H1 (cell line): Measurements from ENCODE around the gene USP49.

Experiments used
- BACH1 ChIP-seq: IDR thresholded peaks from 2 replicates; pipeline ENCODE4 v1.6.1; 2012; ENCODE audit warnings: low read length, improper control_type of control experiment
- CEBPB ChIP-seq: IDR thresholded peaks from 2 replicates; pipeline ENCODE4 v1.6.1; 2012; ENCODE audit warnings: low read depth, low read length
- CREB1 ChIP-seq: IDR thresholded peaks from 2 replicates; pipeline ENCODE4 v1.6.1; 2012; ENCODE audit warnings: inconsistent platforms
- CTCF ChIP-seq, 3 experiments: IDR thresholded peaks; 1 replicate in 2 of 3; 2 replicates in 1 of 3; pipeline versions ENCODE4 v1.5.1 to v1.6.1; 2011; ENCODE audit warnings: low read length in 3 of 3, mild to moderate bottlenecking in 3 of 3, inconsistent platforms in 2 of 3, low read depth in 1 of 3, moderate library complexity in 1 of 3; ENCODE audit not compliant: insufficient read depth in 1 of 3; ENCODE audit errors: control extremely low read depth in 1 of 3
- EGR1 ChIP-seq: IDR thresholded peaks from 2 replicates; pipeline ENCODE4 v1.6.1; 2011; ENCODE audit warnings: low read depth, low read length, borderline replicate concordance
- EP300 ChIP-seq, 2 experiments: IDR thresholded peaks; 1 replicate in 1 of 2; 2 replicates in 1 of 2; pipeline ENCODE4 v1.6.1; 2011 to 2012; ENCODE audit warnings: low read depth in 2 of 2, low read length in 2 of 2, mild to moderate bottlenecking in 2 of 2, borderline replicate concordance in 1 of 2, inconsistent platforms in 1 of 2, moderate library complexity in 1 of 2
- EZH2 ChIP-seq: fragments of 200-600 bp; sonication (generic); IDR thresholded peaks from 2 replicates; pipeline ENCODE4 v1.7.1; 2012; ENCODE audit warnings: low read depth, mild to moderate bottlenecking, moderate library complexity, low read length, inconsistent platforms; ENCODE audit not compliant: severe bottlenecking
- JUND ChIP-seq: IDR thresholded peaks from 2 replicates; pipeline ENCODE4 v1.6.1; 2011; ENCODE audit warnings: mild to moderate bottlenecking, improper control_type of control experiment, low read length
- NRF1 ChIP-seq: IDR thresholded peaks from 2 replicates; pipeline ENCODE4 v1.6.1; 2011; ENCODE audit warnings: mild to moderate bottlenecking, low read depth, low read length, improper control_type of control experiment
- POLR2A ChIP-seq, 2 experiments: IDR thresholded peaks; 1 replicate in 1 of 2; 2 replicates in 1 of 2; pipeline ENCODE4 v1.6.1; 2011; ENCODE audit warnings: low read depth in 2 of 2, low read length in 2 of 2, mild to moderate bottlenecking in 2 of 2; ENCODE audit errors: control extremely low read depth in 1 of 2
- RAD21 ChIP-seq, 2 experiments: IDR thresholded peaks in 1 of 2; conservative IDR thresholded peaks in 1 of 2; 2 replicates each; pipeline ENCODE4 v1.6.1; 2011; ENCODE audit warnings: low read depth in 2 of 2, low read length in 2 of 2, improper control_type of control experiment in 1 of 2, inconsistent platforms in 1 of 2, mild to moderate bottlenecking in 1 of 2, moderate library complexity in 1 of 2
- RFX5 ChIP-seq: IDR thresholded peaks from 2 replicates; pipeline ENCODE4 v1.6.1; 2011; ENCODE audit warnings: low read depth, low read length, improper control_type of control experiment, borderline replicate concordance
- SAP30 ChIP-seq: fragments of 300-600 bp; sonication (generic); IDR thresholded peaks from 2 replicates; pipeline ENCODE4 v1.7.1; 2012; ENCODE audit warnings: low read length, moderate library complexity, mild to moderate bottlenecking, inconsistent platforms; ENCODE audit not compliant: insufficient read depth, insufficient replicate concordance
- TF ChIP-seq, protein P1 (sequence below): IDR thresholded peaks from 2 replicates; pipeline ENCODE4 v1.6.1; 2012; ENCODE audit warnings: inconsistent platforms

DNA sequence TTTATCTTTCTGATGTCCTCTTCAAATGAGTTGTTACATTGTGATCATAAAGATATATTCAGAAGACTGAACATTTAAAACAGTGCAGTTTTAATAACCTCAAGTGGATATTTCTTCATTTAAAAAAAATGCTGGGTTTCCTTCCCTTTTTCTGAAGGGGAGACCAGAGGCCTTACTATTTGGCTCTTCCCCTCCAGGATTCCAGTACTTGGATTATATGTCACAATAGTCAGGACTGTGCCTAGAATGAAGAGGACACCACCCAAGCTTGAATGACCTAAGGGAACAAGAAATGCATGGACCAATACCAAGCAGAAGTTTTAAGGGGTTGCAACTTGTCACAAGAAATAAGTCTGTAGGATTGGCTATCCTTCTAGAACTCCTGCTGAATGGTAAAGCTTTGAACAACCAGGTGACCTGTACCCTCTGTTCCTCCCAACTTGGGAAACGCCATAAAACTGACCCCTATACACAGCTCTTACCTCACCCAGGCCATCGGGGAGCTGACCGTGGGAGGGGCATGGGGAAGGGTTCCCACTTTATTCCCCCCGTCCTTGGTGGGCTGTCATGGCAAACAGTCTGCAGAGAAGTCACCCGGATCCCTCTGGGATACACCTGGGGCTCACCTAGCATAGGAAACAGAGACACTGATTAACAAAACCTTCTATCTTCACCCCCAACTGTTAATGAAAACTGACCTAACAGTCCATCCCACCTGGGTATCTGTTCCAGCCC, 117.5 kb downstream of the USP49 start:
- TF ChIP-seq EZH2 (no peak), CEBPB (no peak), EP300 (IDR thresholded peaks at IDR 0.05; ENCODE audit: borderline replicate concordance in 1 of 2, low read depth in 2 of 2, low read length in 2 of 2) (no peak), CTCF (IDR thresholded peaks at IDR 0.05; ENCODE audit: control extremely low read depth in 1 of 3, insufficient read depth in 1 of 3, low read depth in 1 of 3, low read length in 3 of 3) (no peak), JUND (no peak), CREB1 (no peak), POLR2A (IDR thresholded peaks at IDR 0.05; ENCODE audit: control extremely low read depth in 1 of 2, low read depth in 2 of 2, low read length in 2 of 2) (no peak), RFX5 (no peak), RAD21 (IDR thresholded peaks at IDR 0.05 in 1 of 2, conservative IDR thresholded peaks at IDR 0.05 in 1 of 2; ENCODE audit: low read depth in 2 of 2, low read length in 2 of 2) (no peak), SAP30 (no peak), BACH1 (no peak), NRF1 (no peak), EGR1 (no peak)
- TF ChIP-seq, protein P1, sequence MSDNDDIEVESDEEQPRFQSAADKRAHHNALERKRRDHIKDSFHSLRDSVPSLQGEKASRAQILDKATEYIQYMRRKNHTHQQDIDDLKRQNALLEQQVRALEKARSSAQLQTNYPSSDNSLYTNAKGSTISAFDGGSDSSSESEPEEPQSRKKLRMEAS: no peak
